SK-N-MC (cell line): Measurements from ENCODE around the gene SOBP.

ENCODE experiments used
- EZH2 ChIP-seq: fragments of 200-600 bp; sonication (generic); IDR thresholded peaks from one replicate; pipeline ENCODE4 v1.6.1; 2017; ENCODE audit warnings: antibody characterized with exemption
- POLR2AphosphoS5 ChIP-seq: IDR thresholded peaks from 2 replicates; pipeline ENCODE4 v1.6.1; 2012; ENCODE audit warnings: mild to moderate bottlenecking, low read depth, low read length, borderline replicate concordance

- no peak for TF ChIP-seq POLR2AphosphoS5
- no peak for TF ChIP-seq EZH2
Observed at GRCh38 chr6:107658920-107659865, 169.3 kb downstream of the SOBP start.
